ENCODE measurements around the gene POLE.
"Not testable (repeated sequence)": the region's sequence is repeated elsewhere in the genome, so short reads cannot be mapped to it uniquely, and the experiment has no call there.

Gene POLE

GRCh38 chr12:132718644-132719043, 31.5 kb upstream of the POLE start:
- no peak for DNase-seq (ENCODE audit: low read depth)

- no peak for DNase-seq (ENCODE audit: low read depth)
Measured at GRCh38 chr12:132717531-132718387, 30.6 kb upstream of the POLE start.

DNA sequence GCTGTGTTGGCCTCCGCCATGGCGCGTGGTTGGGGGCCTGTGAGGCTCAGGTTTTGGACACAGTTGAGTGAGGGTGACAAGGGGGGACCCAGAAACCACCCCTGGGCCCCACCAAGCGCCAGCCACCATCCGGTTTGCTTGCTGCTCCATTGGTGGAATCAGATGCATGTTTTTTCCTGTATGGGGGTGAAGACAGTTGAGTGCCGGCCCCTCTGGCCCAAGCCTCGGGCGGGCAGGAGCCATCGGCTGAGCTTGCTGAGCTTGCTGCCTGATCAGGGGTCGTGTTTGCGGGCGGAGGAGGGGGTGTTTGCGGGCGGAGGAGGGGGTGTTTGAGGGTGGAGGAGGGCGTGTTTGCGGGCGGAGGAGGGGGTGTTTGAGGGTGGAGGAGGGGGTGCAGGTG, 29.9 kb upstream of the POLE start:
- DNase-seq (ENCODE audit: low read depth) = no peak

- DNase-seq (ENCODE audit: low read depth) = no peak
Measured at GRCh38 chr12:132716356-132716755, 29.2 kb upstream of the POLE start.

- no peak for DNase-seq (ENCODE audit: low read depth)
Measured at GRCh38 chr12:132715874-132716273, 28.7 kb upstream of the POLE start.

DNA sequence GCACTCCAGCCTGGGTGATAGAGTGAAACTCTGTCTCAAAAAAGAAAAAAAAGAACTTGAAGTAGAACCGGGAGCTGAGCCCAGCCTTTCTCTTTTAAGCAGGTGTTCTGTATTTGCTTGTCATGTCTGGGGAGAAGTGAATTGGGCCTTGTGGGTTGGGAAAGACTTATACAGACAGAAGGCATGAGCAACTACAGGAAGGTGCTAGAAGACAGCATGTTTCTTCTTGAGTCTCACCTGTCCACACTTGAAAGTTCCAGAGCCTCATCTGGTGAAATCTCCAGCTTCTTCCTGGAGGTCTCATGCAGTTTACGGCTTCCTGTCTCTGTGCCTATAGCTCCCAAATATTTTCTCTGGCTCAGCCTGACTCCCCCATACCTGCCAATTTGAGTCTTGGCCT, 26.0 kb upstream of the POLE start:
- DNase-seq (ENCODE audit: low read depth) = no peak

- peak; percentile 40 for DNase-seq (ENCODE audit: low read depth)
Measured at GRCh38 chr12:132711080-132711843, 24.1 kb upstream of the POLE start.

DNA sequence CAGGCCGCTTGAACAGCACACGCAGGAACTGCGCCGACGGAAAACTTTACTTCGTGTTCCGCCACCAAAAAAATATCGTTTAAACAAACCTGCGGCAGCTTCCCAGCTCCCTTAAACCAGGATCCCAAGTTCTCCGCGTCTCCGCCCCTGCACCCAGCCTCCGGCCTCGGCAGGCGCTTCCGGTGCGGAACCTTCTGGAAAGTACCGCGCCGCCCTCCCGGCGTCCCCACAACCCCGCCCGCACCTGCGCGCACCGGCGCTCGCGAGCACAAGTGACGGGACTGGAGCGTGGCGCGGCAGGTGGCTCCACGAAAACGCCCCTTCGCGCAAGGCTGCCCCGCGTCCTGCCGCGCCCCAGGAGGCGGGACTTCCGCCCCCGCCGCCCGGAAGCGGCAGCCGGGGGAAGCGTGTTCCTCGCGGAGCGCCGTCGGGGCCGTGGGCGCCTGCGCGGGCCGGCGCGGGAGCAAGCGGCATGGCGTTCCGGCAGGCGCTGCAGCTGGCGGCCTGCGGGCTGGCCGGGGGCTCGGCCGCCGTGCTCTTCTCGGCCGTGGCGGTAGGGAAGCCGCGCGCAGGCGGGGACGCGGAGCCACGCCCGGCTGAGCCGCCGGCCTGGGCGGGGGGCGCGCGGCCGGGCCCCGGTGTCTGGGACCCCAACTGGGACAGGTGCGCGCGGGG, 23.4 kb upstream of the POLE start, which contains the start of gene PGAM5:
PGAM5 (plus strand) TSS at position 438 of the 675 bp plus-strand sequence; CDS start at position 473, 35 bp downstream.
- peak; percentile 87 for DNase-seq (ENCODE audit: low read depth)

- DNase-seq (ENCODE audit: low read depth) = no peak
Measured at GRCh38 chr12:132710043-132710404, 22.9 kb upstream of the POLE start.

- DNase-seq (ENCODE audit: low read depth) = no peak
Measured at GRCh38 chr12:132708150-132708549, 21.0 kb upstream of the POLE start.

- no peak for DNase-seq (ENCODE audit: low read depth)
Measured at GRCh38 chr12:132707241-132707640, 20.1 kb upstream of the POLE start.

GRCh38 chr12:132703641-132704040, 16.5 kb upstream of the POLE start:
- DNase-seq (ENCODE audit: low read depth) = no peak

- no peak for DNase-seq (ENCODE audit: low read depth)
Measured at GRCh38 chr12:132702640-132703039, 15.5 kb upstream of the POLE start.

- DNase-seq (ENCODE audit: low read depth) = peak; percentile 57
Measured at GRCh38 chr12:132700212-132700822, 13.2 kb upstream of the POLE start.

GRCh38 chr12:132698341-132698740, 11.2 kb upstream of the POLE start:
- no peak for DNase-seq (ENCODE audit: low read depth)

DNA sequence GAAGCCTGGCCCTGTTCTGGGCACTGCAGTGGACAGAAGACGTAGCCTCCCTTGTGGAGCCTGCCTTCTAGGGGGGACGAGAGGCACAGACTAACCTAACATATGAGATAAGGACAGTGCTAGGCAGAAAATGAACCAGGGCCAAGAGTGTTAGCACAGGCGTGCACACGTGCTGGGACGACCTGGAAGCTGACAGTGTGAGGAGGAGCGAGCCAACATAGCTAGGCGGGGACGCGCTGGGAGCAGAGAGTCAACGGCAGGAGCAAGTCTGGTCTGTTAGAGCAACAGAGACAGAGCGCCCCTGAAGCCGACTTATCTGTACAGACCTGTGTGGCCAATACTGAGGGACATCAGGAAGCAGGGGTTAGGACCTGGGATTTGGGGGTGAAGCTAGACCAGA, 8.3 kb upstream of the POLE start:
- no peak for DNase-seq (ENCODE audit: low read depth)

GRCh38 chr12:132694888-132695287, 7.7 kb upstream of the POLE start:
- DNase-seq (ENCODE audit: low read depth) = not testable (repeated sequence)

DNA sequence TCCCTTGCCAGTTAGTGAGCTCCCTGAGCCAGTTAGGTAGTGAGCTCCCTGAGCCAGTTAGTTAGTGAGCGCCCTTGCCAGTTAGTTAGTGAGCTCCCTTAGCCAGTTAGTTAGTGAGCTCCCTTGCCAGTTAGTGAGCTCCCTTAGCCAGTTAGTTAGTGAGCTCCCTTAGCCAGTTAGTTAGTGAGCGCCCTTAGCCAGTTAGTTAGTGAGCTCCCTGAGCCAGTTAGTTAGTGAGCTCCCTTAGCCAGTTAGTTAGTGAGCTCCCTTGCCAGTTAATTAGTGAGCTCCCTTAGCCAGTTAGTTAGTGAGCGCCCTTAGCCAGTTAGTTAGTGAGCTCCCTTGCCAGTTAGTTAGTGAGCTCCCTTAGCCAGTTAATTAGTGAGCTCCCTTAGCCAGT, 4.9 kb upstream of the POLE start:
- not testable (repeated sequence) for DNase-seq (ENCODE audit: low read depth)

DNA sequence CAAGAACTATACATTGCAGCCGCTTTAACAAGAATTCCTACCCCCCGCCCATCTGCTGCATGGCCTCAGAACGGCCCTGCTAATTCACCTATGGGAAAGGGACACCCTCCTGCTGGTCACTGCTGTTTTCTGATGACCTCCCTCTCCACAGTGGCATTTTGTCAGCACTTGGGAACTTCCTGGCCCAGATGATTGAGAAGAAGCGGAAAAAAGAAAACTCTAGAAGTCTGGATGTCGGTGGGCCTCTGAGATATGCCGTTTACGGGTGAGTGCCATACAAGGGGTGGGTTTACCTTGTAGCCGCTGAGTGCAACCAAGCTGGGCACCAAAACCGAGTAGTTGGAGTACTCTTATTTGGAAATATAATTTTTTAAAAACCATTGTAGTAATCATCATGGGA, 3.0 kb upstream of the POLE start:
- DNase-seq (ENCODE audit: low read depth) = no peak

DNA sequence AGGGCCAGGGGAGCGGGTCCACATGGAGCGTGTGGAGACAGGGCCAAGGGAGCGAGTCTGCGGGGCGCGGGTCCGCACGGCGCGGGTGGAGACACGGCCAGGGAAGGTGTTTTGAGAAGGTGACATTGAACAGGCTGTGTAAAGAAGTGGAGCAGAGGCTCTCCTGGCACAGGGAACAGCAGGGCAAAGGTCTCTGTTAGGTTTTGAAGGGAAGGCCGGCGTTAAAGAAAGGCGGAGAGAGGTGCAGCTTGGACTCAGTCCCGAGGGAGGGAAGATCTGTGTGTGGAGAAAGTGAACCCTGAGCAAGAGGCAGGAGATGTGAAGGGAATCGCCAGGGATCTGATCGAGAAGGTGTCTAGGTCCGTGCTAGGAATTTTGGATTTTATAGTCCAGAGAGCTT, 2.1 kb upstream of the POLE start:
- DNase-seq (ENCODE audit: low read depth) = no peak

DNA sequence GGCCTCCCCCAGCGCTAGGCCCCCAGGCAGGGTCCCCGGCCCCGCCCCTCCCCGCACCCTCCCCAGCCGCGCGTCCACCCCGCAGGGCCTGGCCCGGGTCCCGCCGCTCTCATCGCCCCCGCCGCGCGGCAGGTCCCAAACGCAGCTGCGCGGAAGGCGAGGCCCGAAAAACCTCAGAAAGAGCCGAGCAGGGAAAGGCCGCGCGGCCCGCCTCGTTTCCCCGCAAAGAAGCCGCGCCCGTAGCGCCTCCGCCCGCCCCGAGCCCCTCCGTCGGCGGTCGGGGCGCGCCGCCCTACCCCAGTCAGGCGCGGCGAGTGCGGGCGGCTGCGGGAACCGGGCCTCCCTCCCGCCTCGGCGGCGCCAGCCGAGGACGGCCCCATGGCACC, 324 bp downstream of the POLE start:
- DNase-seq (ENCODE audit: low read depth) = peak; percentile 7

- DNase-seq (ENCODE audit: low read depth) = no peak
Measured at GRCh38 chr12:132685400-132685799, 1.7 kb downstream of the POLE start.
